CD4-positive, alpha-beta T cell treated with Interleukin-21 for 1 hour (primary cell): ENCODE data around the gene TNNI2.
"Not testable (repeated sequence)": the region's sequence is repeated elsewhere in the genome, so short reads cannot be mapped to it uniquely, and the experiment has no call there.

Source experiments
- DNase-seq: peaks from one replicate; pipeline ENCODE4 v3.0.0-alpha.2; 2020

TNNI2 gene

GRCh38 chr11:1838426-1839144 lies at the start of gene TNNI2:
TNNI2 (plus strand) TSS chr11:1838981; CDS start chr11:1839697, 716 bp downstream.
- no peak for DNase-seq

DNA sequence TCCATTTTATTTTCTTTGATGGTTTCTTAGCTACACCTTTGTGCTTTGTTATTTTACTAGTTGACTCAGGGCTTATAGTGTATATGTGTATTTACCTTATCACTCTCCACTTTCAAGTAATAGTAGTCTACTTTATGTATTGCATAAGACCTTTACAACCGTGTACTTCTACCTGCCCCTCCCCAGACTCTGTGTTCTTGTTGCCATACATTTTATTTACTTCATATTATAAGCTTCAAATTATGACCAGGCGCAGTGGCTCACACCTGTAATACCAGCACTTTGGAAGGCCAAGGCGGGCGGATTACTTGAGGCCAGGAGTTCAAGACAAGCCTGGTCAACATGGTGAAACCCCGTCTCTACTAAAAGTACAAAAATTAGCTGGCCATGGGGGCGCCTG lies 46.9 kb upstream of the TNNI2 start:
- DNase-seq = no peak

DNA sequence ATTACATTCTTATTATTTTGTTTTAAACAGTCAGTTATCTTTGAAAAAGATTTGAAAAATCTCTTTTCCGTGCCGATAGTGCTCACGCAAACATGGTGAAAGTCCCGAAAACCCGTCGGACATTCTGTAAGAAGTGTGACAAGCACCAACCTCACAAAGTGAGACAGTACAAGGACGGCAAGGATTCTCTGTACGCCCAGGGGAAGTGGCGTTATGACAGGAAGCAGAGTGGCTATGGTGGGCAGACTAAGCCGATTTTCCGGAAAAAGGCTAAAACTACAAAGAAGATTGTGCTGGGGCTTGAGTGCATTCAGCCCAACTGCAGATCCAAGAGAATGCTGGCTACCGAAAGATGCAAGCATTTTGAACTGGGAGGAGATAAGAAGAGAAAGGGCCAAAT lies 46.3 kb upstream of the TNNI2 start:
- DNase-seq = peak; percentile 11

DNA sequence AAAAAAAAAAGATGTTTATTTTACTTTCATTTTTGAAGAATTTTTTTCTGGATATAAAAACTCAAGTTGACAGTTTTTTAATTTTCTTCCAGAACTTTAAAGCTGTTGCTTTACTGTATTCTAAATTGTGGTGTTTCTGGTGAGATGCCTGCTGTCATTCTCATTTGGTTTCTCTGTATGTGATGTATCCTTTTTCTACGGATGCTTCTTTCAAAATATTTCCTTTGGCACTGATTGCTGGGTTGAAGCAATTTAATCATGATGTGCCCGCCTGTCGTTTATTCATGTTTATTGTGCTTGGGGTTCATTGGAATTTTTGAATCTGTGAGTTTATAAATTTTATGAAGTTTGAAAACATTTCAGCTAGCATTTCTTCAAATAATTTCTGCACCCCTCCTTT lies 45.7 kb upstream of the TNNI2 start:
- DNase-seq = no peak

DNA sequence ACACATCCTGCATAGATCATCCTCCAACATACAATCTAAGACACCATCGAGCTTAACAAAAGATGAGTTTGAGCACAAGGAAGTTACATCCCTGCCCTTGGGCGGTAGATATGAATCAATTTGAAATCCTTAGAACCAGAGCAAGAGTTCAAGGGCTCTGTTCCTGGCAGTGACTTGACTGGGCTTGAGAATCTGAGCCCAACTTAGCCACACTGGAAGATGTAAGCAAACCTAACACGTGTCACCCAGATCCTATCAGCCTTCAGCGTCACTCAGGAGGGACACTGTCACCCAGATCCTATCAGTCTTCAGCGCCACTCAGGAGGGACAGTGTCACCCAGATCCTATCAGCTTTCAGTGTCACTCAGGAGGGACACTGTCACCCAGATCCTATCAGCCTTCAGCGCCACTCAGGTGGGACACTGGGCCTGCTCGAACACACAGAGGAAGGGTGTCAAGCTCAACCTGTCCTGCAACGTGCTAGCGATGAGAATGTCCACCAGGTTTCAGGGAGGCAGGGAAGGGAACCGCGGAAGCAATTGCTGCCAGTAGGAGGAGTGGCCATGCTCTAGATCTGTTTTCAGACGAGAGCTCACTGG lies 42.3 kb upstream of the TNNI2 start:
- no peak for DNase-seq

- no peak for DNase-seq
Observed at GRCh38 chr11:1797391-1798125, 41.2 kb upstream of the TNNI2 start.

DNA sequence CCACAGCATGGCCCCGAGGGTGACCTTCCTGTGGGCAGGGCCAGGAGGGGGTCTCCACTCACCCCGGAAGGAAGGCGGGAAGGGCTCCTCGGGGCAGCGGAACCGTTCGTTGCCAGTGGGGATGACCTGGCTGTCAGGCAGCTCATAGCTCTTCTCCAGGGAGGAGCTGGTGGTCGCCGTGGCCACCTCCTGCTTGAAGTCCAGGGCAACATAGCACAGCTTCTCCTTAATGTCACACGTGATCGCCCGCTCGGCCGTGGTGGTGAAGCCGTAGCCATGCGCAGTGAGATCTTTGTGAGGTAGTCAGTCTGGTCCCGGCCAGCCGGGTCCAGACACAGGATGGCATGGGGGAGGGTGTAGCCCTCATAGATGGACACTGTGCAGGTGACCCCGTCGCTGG lies 35.5 kb upstream of the TNNI2 start:
- DNase-seq = no peak

DNA sequence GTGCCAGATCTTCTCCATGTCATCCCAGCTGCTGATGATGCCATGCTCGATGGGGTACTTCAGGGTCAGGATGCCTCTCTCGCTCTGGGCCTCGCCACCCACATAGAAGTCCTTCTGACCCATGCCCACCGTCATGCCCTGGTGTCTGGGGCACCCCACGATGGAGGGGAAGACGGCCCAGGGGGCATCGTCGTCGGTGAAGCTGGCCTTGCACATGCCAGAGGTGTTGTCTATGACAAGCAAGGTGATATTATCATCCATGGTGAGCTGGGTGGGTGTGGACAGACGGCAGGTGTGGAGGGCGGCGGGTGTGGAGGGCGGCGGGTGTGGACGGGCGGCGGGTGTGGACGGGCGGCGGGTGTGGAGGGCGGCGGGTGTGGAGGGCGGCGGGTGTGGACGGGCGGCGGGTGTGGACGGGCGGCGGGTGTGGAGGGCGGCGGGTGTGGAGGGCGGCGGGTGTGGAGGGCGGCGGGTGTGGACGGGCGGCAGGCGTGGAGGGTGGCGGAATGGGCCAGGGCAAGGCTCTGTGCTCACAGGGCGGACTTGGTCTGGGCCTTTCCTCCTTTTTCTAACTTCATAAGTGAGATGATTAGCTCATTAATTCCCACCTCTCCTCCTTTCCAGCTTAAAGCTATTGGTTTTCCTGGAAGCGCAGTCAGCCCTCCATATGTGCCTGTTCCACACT lies 34.8 kb upstream of the TNNI2 start:
- DNase-seq = not testable (repeated sequence)

DNA sequence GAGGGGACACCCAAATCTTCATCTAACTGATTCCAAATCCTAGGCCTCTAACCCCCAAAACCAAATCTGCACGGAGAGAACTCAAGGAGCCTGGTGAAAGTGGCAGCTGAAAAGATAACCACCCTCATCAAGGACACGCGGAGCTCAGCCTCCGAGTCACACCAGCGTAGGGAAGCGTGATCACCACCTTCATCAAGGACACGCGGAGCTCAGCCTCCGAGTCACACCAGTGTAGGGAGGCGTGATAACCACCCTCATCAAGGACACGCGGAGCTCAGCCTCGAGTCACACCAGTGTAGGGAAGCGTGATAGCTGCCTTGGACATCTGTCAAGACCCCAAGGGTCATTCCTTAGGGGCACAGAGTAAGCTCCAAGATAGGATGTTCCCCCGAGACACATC lies 33.3 kb upstream of the TNNI2 start:
- DNase-seq = no peak

DNA sequence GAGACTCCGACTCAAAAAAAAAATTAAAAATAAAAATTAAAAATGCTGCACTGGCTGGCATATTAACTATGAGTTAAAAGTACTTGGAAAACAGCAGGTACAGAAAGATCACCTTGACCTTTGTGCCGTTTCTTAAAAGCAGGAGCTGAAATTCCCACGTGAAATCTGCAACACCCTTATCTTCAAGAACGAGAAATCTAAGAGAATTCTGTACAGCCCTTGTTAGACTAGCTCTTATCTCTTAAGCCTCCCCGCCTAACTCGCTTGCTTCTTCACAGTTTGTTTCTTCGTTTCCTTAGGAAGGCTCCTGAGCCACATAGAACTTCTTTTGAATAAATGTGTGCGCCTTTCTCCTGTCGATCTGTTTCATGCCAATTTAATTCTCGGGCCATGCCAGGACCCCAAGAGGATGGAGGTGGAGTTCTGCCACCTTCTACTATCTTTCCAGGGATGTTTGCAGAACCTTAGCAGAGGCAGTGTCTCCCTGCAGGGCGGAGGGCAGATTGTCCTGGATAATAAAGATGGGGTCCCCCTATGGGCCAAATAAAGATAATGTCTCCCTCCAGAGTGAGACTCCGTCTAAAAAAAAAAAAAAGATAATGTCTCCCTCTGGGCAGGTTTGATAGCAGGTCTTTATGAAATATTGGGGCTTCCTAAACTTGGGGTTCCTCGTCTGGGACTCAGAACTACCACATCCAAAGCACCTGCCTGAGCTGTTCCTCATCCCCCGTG lies 31.4 kb upstream of the TNNI2 start:
- no peak for DNase-seq

DNA sequence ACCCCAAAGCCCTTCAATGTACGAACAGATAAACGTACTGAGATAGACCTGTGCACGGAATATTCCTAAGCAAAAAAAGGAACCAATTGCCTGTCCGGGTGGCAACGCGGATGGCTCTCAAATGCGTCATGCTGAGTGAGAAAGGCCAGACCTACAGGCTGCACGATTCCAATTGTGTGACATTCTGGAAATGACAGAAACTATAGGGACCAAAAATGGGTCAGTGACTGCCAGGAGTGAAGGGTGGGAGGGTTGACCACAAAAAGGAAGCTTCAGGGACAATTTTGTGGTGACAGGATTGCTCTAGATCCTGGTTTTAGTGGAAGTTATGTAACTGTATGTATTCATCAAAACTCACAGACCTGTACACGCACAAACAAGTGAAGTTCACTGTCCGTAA lies 28.0 kb upstream of the TNNI2 start:
- DNase-seq = no peak

GRCh38 chr11:1812274-1812673 lies 26.5 kb upstream of the TNNI2 start:
- DNase-seq = no peak

DNA sequence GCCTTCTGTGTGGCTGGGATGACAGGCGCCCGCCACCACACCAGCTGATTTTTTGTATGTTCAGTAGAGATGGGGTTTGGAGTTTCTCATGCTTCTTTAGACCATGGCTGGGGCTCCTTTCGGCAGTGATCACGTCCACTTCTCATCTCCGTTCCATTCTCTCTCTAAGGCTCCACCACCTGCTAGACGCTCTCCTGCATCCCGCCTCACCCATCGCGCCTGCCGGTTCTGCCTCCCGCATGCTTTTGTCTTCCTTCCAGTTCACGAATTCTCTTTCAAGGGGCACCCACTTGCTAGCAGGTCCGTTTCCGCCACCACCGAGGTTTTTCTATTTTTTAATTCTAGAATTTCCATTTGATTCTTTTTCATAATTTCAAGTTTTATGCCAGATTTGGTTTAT lies 26.0 kb upstream of the TNNI2 start:
- DNase-seq = no peak

DNA sequence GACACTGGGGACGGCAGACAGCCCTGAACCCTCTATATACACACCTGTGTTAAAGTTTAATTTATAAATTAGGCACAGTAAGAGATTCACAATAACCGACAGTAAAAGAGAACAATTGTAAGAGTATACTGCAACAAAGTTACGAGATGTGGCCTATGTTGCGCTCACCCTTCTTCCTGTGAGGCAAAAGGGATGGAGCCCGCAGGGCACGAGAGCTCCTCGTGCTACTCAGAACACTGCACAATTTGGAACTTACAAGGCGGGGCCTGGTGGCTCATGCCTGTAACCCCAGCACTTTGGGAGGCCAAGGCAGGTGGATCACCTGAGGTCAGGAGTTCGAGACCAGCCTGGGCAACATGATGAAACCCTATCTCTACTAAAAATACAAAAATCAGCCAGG lies 25.4 kb upstream of the TNNI2 start:
- not testable (repeated sequence) for DNase-seq

- DNase-seq = no peak
Observed at GRCh38 chr11:1814691-1815090, 24.1 kb upstream of the TNNI2 start.

DNA sequence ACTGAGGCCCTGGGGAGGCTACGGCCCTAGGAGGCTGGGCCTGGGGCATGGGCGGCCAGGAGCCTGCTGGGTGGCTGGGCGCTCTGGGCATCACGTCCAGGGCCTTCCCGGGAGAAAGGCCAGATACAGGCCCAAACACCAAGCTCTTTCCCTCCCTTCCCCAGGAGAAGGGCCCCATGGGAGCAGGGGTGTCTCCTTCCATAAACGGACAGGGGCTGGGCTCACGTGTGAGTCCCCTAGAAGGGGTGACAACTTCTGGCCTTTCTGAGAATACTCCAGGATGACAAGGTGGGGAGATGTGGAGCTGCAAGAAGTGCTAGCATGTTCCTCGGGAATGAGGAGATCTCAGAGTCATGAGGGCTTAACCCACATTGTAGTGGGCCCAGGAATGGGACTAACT lies 23.5 kb upstream of the TNNI2 start:
- DNase-seq = no peak

GRCh38 chr11:1815751-1816150 lies 23.0 kb upstream of the TNNI2 start:
- DNase-seq = no peak

- DNase-seq = no peak
Observed at GRCh38 chr11:1817000-1817399, 21.8 kb upstream of the TNNI2 start.

- DNase-seq = no peak
Observed at GRCh38 chr11:1817511-1817910, 21.3 kb upstream of the TNNI2 start.

GRCh38 chr11:1819074-1819473 lies 19.7 kb upstream of the TNNI2 start:
- no peak for DNase-seq

- DNase-seq = no peak
Observed at GRCh38 chr11:1820463-1821325, 18.1 kb upstream of the TNNI2 start.

GRCh38 chr11:1821562-1821961 lies 17.2 kb upstream of the TNNI2 start:
- DNase-seq = no peak
